Fibroblast of pulmonary artery (primary cell): ENCODE measurements around the gene AKAP6.

ENCODE experiments used
- DNase-seq: peaks from one replicate; pipeline ENCODE4 v3.0.0-alpha.2; 2010; ENCODE audit warnings: low read depth
- H3K4me3 ChIP-seq: replicated peaks from 2 replicates; pipeline ENCODE4 v1.5.1; 2011; ENCODE audit warnings: low read depth, mild to moderate bottlenecking, control low read depth, low read length, moderate library complexity
- TF ChIP-seq, protein P1 (sequence below): IDR thresholded peaks from 2 replicates; pipeline ENCODE4 v1.5.1; 2011; ENCODE audit warnings: mild to moderate bottlenecking, control low read depth, low read length, inconsistent platforms; ENCODE audit errors: missing control alignments

The AKAP6 gene

DNA sequence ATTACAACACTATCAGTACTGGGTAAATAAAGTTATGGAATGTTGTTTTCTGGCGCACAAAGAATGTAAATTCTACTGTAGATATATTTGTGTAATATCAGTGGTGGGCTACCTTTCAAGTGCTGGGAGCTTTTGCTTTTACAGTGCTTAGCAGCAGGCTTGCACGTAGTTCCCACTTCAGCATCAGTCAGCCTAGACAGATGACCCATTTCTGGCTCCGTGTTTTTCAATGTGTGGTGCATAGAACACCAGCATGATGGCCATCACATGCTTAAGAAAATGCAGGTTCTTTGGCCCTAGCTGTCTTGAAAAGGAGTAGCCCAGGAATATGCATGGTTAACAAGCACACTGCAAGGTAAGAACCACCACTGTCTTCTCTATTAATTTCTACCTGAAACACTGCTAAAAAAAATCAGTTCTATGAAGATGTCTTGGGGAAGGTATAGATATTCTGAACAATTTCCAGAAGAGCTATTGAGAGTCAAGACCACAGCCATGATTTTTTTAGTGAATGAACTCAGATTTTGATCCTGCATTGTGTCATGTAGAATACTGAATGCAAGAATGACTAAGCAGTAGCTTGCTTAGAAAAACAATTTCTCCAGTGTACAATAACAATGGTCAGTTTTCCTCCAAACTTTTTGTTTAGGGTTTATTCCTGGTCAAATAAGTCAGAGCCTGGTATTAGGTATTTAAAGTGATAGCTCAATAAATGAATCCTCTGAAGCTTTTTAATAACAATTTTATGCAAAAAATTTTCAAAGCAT, 195.7 kb downstream of the AKAP6 start:
- peak; percentile 65 for DNase-seq
- TF ChIP-seq, protein P1, sequence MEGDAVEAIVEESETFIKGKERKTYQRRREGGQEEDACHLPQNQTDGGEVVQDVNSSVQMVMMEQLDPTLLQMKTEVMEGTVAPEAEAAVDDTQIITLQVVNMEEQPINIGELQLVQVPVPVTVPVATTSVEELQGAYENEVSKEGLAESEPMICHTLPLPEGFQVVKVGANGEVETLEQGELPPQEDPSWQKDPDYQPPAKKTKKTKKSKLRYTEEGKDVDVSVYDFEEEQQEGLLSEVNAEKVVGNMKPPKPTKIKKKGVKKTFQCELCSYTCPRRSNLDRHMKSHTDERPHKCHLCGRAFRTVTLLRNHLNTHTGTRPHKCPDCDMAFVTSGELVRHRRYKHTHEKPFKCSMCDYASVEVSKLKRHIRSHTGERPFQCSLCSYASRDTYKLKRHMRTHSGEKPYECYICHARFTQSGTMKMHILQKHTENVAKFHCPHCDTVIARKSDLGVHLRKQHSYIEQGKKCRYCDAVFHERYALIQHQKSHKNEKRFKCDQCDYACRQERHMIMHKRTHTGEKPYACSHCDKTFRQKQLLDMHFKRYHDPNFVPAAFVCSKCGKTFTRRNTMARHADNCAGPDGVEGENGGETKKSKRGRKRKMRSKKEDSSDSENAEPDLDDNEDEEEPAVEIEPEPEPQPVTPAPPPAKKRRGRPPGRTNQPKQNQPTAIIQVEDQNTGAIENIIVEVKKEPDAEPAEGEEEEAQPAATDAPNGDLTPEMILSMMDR, result no peak
- no peak overlapping the region for H3K4me3 ChIP-seq

DNA sequence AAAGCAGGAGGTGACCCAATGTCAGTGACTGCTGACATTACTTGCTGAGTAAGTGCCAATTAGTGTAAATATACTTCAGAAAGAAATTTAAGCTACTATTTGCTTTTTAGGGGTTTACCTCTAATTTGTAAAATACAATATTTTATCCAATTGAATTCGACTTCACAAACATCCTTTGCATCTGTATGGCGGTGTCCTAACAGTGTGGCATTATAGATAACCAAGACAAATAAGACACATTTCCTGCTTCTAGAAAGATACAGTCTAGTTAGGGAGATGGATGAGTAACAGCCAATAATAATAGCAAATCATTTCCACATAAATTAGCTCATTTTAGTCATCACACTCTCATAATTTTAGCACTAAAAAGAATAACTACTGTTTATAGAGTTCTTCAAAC, 196.5 kb downstream of the AKAP6 start:
- DNase-seq, result no peak
- no peak overlapping the region for H3K4me3 ChIP-seq
- TF ChIP-seq, protein P1, result no peak

DNA sequence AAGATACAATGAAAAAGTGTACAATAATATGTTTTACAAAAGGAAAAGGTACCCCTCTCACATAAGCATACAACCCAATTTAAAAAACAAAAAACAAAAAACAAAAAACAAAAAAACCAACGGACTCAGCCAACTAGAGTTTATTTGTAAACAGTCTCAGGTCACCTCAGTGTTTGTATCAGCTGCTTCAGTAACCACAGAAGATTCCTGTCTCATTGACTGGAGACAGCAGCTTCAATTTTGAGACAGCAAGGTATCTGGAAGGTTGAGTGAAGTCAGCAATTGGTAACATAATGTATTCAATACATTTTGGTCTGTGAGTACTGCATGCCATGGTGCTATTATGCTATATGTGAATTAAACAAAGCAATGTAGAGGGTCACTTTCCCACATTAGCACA, 201.7 kb downstream of the AKAP6 start:
- TF ChIP-seq, protein P1, result no peak
- no peak overlapping the region for H3K4me3 ChIP-seq
- DNase-seq, result no peak

DNA sequence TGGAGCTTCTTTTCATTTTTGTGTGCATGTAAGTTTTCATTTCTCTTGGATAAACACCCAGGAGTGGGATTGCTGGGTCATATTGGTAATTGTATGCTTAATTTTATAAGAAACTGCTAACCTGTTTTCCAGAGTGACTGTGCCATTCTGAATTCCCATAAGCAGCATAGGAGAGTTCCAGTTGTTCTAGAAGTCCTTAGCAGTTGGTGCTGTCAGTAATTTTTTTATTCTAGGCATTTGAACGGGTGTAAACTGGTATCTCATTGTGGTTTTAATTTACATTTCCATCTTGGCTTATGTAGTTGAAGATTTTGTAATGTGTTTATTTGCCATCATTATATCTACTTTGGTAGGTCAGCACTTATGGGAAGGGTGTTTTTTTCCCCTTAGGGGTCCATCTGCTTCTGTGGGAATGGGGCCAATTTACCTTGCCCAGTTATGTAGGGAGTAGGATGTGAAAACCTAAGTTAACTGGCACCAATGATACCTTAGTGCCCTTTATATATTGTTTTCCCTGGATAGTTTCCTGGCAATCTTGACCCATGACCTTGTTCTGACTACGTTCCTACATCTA, 202.9 kb downstream of the AKAP6 start:
- no peak for DNase-seq
- H3K4me3 ChIP-seq, result no peak overlapping the region
- TF ChIP-seq, protein P1, result no peak

DNA sequence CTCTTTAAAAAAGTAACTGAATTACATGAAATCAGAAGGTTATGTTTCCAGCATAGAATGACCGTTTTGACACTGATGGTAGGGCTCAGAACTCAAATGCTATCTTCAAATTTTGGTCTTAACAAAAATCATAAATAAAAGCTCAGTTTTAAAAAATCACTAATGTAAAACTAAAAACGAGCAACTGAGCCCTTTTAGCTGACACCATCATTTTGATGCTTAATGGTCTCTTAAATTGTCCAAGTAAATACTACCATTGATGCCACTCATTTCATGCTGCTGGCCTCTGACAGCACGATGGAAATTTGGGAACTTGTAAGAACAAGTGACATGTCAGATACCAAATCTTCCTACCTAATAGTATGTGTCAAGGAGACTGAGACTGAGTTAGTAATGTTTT, 205.0 kb downstream of the AKAP6 start:
- TF ChIP-seq, protein P1, result no peak
- DNase-seq, result no peak
- no peak overlapping the region for H3K4me3 ChIP-seq

DNA sequence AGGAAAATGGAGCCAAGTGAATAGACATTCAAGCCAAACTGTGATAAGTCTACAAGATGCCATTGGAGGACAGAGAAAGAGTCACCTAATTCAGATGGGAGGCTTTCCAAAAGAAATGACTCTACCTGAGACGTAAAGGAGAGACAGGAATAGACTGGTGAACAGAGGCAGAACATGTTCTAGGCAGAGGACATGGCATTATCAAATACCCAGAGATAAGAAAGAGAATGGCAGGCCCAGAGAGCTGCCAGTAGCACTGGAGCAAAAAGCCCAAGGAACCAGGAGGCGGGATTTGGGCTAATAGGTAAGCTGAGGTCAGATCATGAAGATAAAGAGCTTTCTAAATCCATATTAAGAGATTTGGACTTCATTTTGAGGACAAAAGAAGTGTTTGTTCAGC, 207.1 kb downstream of the AKAP6 start:
- TF ChIP-seq, protein P1, result no peak
- H3K4me3 ChIP-seq, result no peak overlapping the region
- DNase-seq, result no peak

DNA sequence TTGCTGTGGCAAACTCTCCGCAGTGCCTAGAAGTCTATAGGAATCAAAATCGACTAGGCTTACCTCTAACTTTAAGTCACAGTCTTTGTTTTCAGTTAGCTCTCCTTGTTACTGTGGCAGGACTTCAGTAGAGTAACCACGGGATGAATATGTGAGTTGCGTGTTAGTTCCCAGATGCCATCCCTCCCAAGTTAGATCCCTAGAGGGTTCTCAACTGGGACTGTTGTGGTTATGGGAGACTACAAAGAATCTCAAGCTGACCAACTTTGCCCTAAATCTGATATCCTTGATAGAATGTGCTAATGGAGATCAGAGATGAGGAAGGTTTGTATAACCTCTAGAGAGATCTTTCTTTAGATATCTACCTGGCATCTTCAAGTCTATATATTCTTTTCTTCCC, 208.1 kb downstream of the AKAP6 start:
- TF ChIP-seq, protein P1, result no peak
- H3K4me3 ChIP-seq, result no peak overlapping the region
- no peak for DNase-seq
